C1 segment of cervical spinal cord (tissue), 14 donors: Measurements from ENCODE around the gene SLC26A9.

ENCODE experiments used
- DNase-seq, 14 donors: peaks; one replicate each; lab custom pipeline; 2025; lab: John Stamatoyannopoulos, UW

Gene SLC26A9

GRCh38 chr1:205949753-205950152, 6.5 kb upstream of the SLC26A9 start:
- DNase-seq, result no peak

DNA sequence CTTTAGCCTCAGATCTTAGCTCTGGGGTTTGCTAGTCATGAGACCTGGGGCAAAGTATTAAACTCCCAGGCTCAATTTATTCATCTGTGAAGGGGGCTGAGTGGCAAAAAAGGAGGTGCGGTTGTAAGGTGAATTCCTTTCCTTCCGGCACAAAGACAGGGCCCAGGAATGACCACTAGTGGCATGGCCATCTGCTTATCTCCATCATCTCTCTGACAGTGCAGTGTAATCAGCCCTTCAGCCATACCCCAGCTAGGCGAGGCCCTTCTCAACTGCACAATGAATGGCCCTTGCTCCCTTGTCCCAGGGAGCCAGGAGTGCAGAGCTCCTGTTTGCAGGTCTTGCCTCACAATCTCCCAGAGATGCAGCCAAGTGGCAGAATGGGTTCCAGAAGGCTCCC, 5.6 kb upstream of the SLC26A9 start:
- no peak for DNase-seq

- DNase-seq, result no peak
These were observed 4.8 kb upstream of the SLC26A9 start for GRCh38 chr1:205948039-205948438.

- no peak for DNase-seq
These were observed 3.8 kb upstream of the SLC26A9 start for GRCh38 chr1:205947024-205947423.

GRCh38 chr1:205945069-205945468, 1.8 kb upstream of the SLC26A9 start:
- no peak for DNase-seq

DNA sequence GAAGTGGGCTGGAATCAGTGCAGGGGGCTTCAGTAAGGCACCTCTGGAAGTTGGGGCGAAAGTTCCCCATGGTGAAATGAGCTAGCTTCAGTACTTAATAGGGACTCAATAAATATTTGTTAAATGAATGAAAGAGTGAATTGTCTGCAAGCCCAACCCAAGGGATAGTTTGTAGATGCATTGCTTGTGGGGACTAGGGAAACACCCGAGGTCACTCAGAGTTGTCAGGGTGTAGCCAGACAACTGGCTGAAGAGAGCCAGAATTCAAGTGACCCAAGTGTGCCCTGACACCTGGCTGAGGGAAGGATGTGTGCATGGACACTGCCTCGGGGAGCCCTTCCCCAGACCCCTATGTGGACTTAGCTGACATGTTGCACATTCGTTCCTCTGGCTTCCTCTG, 1.3 kb upstream of the SLC26A9 start:
- no peak for DNase-seq

DNA sequence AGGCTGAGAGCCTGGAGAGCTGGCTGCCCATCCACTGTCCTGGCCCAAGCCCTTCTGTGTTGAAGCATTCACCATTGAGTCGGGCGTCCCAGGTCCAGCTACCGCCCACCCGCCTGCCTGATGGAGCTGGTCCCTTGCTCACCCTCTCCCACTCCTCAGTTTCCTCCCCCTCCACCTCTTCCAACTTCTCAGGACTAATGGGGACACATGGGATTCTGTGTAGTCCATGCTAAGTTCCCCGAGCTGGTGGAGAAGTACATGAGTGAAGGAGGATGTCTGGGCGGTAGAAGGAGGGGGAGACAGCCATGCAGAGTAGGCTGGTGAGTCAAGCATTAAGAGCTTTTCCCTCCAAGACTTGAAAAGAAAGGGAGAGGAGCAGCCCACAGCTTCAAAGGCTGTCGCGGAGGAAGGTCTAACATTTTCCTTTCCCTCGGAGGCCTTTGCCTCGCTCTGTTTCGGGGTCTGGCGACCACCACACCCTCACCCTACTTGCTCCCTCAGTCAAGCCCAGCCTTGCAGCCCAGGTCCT, 561 bp downstream of the SLC26A9 start:
- no peak for DNase-seq

GRCh38 chr1:205940710-205941109, 2.5 kb downstream of the SLC26A9 start:
- no peak for DNase-seq

GRCh38 chr1:205939690-205940330, 3.4 kb downstream of the SLC26A9 start:
- no peak for DNase-seq

DNA sequence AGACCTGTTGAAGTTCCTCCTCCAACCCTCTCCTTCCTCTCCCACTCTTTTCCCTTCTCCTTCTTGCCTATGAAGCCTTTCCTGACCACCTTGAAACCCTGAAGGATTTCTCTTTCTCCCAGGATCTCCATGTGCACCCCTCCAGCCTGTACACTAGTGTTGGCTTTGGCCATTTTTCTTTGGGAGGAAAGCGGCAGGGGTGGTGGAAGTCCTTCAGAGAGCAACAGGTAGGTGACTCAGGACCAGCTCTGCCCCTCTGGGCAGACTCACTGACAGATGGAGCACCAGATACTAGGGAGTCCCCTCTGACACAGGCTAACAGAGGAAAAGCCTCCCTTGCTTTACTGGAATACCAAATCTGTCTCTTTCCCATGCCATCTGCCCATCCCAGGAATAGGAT, 4.6 kb downstream of the SLC26A9 start:
- no peak for DNase-seq

DNA sequence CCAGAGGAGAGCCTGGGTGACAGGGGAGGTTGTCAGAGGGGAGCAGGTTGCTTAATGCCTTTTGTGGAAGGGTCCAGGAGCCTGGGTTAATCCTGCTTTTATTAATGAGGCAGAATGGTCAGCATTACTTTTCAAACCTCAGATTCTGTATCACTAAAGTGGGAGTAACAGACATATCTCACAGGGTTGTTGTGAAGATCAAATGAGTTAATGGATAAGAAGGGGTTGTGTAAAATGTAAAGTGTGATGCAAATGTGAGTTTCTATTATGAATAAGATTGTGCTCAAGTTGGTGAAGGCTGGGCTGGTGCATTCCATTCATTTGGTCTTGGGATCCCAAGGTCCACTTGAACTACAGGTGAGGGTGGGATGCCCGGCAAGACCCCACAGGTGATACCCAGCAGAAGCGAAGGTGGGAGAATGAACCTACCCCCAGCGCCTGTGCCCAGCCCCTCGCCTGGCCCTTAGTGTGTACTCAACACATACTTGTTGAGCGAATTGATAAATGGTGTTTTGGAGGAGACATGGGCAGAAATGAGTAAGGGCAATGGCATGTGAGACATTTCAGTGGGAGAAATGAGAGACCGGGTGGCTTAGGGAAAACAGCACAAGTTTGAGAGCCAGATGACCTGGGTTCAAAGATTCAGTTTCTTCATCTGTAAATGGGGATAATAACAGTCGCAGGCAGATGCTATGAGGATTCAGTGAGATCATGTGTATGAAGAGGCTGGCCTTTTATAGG, 6.2 kb downstream of the SLC26A9 start:
- no peak for DNase-seq

- no peak for DNase-seq
These were observed 6.9 kb downstream of the SLC26A9 start for GRCh38 chr1:205936311-205936710.

DNA sequence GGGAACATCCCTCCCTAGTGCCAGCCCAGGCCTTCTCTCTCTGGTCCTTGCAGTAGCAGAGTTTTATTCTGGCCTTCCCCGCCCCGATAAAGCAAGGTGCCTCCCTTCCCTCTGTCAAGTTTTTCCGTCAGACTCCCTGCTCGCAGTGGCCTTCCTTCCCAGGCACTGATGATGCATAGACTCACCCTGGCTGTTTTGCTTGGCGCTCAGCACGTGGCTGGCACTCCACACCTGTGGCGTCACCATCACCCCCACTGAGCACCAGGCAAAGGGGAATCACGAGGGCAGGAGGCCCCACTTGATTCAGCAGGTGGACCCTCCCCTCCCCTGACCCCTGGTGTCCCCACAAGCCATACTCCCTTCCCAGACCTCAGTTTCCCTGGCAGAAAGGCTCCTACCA, 7.4 kb downstream of the SLC26A9 start:
- no peak for DNase-seq

DNA sequence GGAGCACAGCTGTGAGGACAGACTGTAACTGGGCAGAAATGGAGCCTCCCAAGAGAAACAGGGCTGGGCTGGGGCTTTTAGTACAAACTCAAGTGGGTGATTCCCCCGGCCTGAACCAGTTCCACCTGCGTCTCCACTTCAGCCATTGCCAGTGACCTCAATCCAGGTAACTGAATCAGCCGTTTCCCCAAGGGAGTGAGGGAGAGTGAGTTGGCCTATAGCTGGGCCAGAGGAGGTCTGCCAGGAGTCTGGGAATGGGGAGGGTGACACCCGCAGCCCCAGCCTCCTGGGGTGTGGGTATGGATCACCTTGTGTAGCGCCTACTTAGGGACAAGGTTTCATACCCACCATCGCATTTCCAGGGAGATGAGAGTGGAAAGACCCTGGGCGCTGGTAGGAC, 8.5 kb downstream of the SLC26A9 start:
- DNase-seq, result no peak

DNA sequence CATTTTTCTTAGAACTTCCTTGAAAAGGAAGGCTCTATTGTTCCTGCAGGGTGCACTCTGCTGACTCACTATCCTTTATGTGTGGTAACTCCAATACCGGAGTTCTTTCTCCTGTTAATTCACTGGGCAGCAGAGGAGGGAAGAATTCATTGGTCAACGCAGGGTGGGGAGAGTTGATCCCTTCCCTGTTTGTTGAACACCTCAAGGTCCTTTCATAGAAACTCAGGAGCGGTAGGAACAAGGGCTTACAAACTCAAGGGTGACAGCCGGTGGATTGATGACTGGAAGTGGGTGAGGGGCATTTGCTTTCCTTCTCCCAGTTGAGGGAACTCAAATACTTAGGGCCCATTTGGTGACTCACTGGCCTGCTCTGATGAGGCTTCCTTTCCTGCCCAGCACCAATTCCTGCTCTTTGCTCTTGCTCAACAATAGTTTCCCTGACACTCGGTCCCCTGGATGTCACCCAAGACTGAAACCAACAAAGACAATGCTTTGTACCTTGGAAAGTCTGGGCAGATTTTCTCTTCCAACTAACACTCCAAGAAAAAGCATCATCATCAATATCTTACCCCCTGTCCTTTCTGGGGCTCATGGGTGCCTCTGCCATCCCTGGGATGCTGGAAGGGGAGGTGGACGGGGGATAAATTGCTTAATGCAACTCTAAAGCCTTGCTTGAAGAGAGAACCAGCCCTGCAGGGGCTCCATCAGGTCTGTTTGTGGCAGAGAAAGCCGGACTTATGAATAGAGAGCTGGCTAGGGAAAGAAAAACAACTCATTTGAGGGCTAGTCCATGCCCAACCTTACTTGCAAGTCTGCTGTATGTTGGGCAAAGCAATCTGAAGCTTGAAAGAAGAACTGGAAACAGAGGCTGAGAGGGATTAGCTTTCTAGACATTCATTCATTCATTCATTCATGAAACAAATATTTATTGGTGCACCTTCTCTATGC, 9.3 kb downstream of the SLC26A9 start:
- DNase-seq, result peak in 11 of 14 donors; percentile 14 to 81 (median 51)

GRCh38 chr1:205932776-205933175, 10.5 kb downstream of the SLC26A9 start:
- DNase-seq, result no peak

GRCh38 chr1:205930799-205931281, 12.4 kb downstream of the SLC26A9 start:
- DNase-seq, result peak in 2 of 14 donors; percentile 23 to 35

- DNase-seq, result no peak
These were observed 13.1 kb downstream of the SLC26A9 start for GRCh38 chr1:205930195-205930577.

- DNase-seq, result no peak
These were observed 13.6 kb downstream of the SLC26A9 start for GRCh38 chr1:205929496-205930194.

- DNase-seq, result peak in 12 of 14 donors; percentile 20 to 83 (median 75)
These were observed 14.9 kb downstream of the SLC26A9 start for GRCh38 chr1:205928317-205928716.

DNA sequence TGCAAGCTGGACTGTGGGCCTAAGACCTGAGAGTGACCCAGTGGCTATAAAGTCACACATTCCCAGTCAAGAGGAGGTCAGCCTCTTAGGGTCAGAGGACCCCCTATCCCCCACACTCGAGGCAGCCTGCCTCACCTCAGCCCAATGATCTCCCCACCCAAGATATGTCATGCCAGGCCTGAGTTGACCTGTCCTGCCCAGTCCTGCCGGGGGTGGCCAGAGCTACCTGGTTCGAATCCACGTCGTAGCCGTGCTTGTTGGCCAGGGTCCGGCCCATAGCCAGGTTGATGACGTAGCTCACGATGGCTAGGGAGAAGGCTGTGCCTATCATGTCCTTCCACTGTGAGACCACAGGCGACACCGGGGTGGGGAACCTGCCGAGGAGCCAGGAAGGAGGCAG, 15.6 kb downstream of the SLC26A9 start:
- DNase-seq, result peak in 1 of 14 donors; percentile 39
